Retinal pigment epithelial cell (primary cell): ENCODE results near the gene ZNF236.

ENCODE experiments used
- DNase-seq: peaks from one replicate; pipeline ENCODE4 v3.0.0-alpha.2; 2010; ENCODE audit warnings: low read depth
- H3K4me3 ChIP-seq: 2 replicates; pipeline ENCODE4 v1.5.1; 2011; ENCODE audit warnings: mild to moderate bottlenecking, low read length, control low read depth, moderate library complexity
- TF ChIP-seq, protein P1 (sequence below): conservative IDR thresholded peaks from 2 replicates; pipeline ENCODE4 v1.5.1; 2011; ENCODE audit warnings: low read depth, low read length, control low read depth, inconsistent platforms

ZNF236 gene

DNA sequence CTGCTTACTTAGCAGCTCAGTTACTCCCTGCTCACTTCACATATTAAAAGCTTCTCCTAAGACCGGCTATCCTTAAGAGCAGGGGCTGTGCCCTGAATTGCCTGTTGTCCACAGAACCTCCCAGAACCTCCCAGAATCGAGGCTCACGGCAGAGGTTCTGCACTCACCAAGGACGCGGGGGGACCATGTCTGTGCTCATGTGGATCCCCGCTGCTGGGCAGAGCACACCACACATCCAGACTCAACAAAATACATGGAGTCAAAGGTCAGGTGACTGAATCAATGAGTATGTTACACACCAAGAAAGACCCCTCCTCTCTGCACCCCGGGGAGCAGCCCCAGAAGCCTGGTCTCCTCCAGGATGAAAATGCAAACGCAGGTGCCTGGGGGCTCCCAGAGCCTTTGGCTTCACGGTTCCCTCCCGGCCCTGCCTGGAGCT lies 161.3 kb downstream of the ZNF236 start:
- DNase-seq: no peak
- H3K4me3 ChIP-seq: no peak overlapping the region
- TF ChIP-seq, protein P1, sequence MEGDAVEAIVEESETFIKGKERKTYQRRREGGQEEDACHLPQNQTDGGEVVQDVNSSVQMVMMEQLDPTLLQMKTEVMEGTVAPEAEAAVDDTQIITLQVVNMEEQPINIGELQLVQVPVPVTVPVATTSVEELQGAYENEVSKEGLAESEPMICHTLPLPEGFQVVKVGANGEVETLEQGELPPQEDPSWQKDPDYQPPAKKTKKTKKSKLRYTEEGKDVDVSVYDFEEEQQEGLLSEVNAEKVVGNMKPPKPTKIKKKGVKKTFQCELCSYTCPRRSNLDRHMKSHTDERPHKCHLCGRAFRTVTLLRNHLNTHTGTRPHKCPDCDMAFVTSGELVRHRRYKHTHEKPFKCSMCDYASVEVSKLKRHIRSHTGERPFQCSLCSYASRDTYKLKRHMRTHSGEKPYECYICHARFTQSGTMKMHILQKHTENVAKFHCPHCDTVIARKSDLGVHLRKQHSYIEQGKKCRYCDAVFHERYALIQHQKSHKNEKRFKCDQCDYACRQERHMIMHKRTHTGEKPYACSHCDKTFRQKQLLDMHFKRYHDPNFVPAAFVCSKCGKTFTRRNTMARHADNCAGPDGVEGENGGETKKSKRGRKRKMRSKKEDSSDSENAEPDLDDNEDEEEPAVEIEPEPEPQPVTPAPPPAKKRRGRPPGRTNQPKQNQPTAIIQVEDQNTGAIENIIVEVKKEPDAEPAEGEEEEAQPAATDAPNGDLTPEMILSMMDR: no peak

DNA sequence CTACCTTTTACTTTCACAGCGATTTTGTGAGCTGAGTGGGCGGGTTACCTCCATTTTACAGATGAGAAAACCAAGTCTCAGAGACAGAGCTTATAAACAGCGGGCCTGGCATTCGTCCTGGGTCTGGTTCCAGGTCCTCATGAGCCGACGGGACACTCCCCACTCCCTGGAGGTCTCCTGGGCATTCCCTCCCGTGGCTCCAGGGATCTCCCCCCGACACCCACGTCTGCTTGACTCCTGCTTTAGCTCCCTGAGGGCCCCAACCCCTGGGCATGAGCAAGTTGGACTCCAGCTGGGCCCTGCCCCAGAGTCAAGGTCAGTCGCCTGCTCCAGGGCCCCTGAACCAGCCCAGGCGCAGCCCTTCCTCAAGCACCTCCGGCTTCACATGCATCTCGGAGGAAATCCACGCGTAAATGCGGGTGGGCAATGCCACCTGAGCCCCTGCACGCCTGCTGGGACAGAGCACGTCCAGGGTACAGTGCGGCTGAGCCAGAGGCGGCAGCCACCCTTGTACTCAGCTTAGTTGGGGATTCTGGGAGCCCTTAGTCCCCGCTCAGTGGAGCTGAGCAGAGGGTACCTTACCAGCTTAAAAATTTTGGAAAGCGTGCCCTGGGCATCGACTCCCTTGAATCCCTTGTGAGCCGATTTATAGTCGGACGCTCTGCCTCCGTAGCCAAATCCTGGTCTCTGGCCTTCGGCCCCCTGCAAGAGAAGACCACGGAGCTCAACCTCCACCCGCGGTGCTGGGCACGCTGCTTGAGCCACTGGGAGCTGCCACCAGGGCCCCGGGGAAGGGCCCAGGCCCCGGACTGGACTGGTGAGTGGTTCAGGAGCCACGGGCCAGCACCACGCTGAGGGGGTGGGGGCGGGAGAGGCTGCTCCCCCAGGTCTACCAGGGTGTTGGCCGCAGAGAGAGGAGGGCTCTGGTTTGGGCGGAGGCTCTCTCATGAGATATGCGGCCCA lies 162.1 kb downstream of the ZNF236 start:
- no peak overlapping the region for H3K4me3 ChIP-seq
- TF ChIP-seq, protein P1: no peak
- no peak for DNase-seq

DNA sequence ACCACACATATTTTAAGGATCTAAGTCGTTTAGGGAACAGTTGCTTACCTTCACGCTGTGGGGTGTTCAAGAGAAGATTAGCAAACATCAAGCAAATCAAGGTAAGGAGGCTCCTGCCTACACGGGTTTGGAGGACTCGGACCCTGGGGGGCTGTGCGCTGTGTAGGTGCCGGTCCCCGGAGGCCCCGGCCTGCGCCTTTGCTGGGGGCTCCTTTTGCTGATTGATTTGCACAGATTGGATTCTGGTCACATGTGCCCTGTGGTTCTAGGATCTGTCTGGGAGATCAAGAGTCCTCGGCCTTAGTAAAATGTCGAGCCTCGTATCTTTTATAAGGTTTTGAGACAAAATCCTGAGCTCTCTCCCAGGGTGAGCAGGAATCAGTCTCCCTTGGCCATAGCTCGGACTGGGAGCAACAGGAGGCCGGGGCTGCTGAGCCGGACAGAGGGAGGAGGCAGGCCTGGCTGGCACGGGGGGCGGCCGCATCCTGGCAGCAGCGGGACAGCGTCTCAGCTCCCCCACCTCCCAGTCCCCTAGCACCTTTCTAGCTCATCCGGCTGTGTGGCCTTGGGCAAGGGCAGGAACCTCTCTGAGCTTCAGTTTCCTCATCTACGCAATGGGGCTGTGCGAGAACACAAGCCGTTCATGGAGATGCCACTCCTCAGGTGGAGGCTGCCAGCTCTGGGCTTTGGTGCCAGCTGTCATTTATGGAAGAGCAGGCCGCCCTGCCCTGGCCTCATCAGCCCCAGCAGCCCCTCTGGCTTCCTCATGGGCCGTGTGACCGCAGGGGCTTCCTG lies 163.0 kb downstream of the ZNF236 start:
- TF ChIP-seq, protein P1: no peak
- H3K4me3 ChIP-seq: no peak overlapping the region
- no peak for DNase-seq

DNA sequence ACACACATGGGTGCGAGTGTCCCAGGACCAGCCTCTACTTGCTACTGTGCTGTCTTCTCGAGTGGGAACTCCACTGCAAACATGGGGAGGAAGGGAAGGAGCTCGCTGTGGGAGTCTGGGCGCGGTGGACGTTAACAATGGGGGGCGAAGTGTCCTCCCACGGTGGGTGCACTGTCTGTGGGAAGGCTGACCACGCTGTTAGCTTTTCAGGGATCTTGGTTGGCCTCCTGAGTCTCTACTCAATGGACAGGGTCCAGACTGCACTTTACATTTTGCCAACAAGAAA lies 163.5 kb downstream of the ZNF236 start:
- no peak for DNase-seq
- no peak overlapping the region for H3K4me3 ChIP-seq
- TF ChIP-seq, protein P1: no peak

DNA sequence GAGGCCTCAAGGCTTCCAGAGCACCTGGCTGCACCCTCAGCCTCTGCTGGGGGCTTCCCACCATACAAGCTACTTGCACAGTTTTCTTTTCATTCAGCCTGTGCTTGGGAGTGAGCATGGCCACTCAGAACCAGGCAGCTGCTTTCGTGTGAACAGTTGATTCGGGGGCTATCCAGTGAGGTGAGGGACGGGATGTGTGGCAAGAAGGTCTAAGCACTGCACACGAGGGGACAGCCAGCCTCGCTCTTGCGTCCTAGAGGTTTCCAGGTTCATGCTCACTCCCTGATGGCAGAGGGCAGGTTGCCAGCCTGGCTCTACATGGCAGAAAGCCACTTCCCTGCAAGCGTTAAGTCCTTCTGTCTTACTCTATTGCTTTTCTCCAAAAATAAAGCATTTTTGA lies 164.0 kb downstream of the ZNF236 start:
- DNase-seq: no peak
- TF ChIP-seq, protein P1: no peak
- H3K4me3 ChIP-seq: no peak overlapping the region

DNA sequence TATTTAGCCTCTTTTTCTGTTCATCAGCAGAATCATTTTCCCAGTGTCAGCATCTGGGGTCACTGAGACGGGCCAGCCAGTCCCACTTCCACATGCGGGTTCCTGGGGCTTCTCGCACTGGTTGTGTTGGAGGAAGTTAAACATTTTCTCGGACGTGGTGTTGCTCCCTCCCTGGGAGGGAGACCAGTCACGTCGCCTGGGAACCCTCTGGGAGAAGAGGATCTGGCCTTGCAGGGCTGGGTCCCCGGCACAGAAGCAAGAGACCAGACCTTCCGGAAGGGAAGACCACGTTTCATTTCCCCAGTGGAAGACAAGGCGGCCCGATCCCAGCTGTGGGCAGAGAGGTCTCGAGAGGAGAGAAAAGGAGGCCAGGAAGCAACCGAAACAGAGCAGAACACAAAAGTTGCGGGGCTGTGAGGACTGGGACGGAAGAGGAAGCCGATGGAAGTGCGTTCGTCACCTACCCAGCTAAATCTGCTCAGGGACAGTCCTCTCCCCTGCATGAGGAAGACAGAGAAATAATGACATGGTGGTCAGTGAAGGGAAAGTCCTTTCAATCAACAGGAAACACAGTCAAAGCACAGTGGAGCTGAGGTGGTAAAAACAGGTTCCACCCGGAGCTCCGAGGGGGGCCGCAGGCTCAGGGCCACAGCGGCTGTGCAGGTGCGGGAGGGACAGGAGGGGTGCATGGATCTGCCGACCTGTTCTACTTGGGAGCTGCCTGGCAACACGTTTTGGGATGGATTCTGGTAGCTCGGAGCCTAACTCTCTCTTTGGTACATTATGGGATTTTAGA lies 165.9 kb downstream of the ZNF236 start:
- TF ChIP-seq, protein P1: no peak
- H3K4me3 ChIP-seq: no peak overlapping the region
- no peak for DNase-seq
